Measurements from ENCODE around the gene KDM1B.

Gene KDM1B

GRCh38 chr6:18177286-18177965 is 22.2 kb downstream of the KDM1B start:
- Histone ChIP-seq H3K4me3 (no peak overlapping the region), H3K27ac (no peak overlapping the region)
- TF ChIP-seq CTCF (IDR thresholded peaks at IDR 0.05) = no peak
- DNase-seq (ENCODE audit: low spot score) = no peak

GRCh38 chr6:18178960-18179615 is 23.9 kb downstream of the KDM1B start:
- DNase-seq (ENCODE audit: low spot score) = no peak
- no peak for TF ChIP-seq CTCF (IDR thresholded peaks at IDR 0.05)

GRCh38 chr6:18179770-18180356 is 24.6 kb downstream of the KDM1B start:
- Histone ChIP-seq H3K4me3 (no peak overlapping the region), H3K27ac (no peak overlapping the region)
- TF ChIP-seq CTCF (IDR thresholded peaks at IDR 0.05) = no peak
- DNase-seq (ENCODE audit: low spot score) = no peak

More at GRCh38 chr6:18178960-18179615, 23.9 kb downstream of the KDM1B start:
- H3K4me3 ChIP-seq = no peak overlapping the region
- no peak overlapping the region for H3K27ac ChIP-seq

- no peak for DNase-seq (ENCODE audit: low spot score)
- no peak overlapping the region for H3K27ac ChIP-seq
- H3K4me3 ChIP-seq = no peak overlapping the region
- no peak for TF ChIP-seq CTCF (IDR thresholded peaks at IDR 0.05)
Observed at GRCh38 chr6:18182568-18182967, 27.3 kb downstream of the KDM1B start.

- no peak for DNase-seq (ENCODE audit: low spot score)
- no peak overlapping the region for H3K27ac ChIP-seq
- H3K4me3 ChIP-seq = no peak overlapping the region
- TF ChIP-seq CTCF (IDR thresholded peaks at IDR 0.05) = no peak
Observed at GRCh38 chr6:18183766-18184165, 28.5 kb downstream of the KDM1B start.

GRCh38 chr6:18185624-18186023 is 30.4 kb downstream of the KDM1B start:
- no peak for DNase-seq (ENCODE audit: low spot score)
- Histone ChIP-seq H3K4me3 (no peak overlapping the region), H3K27ac (no peak overlapping the region)
- TF ChIP-seq CTCF (IDR thresholded peaks at IDR 0.05) = no peak

GRCh38 chr6:18186033-18186432 is 30.8 kb downstream of the KDM1B start:
- DNase-seq (ENCODE audit: low spot score) = no peak
- Histone ChIP-seq H3K4me3 (no peak overlapping the region), H3K27ac (no peak overlapping the region)
- no peak for TF ChIP-seq CTCF (IDR thresholded peaks at IDR 0.05)
